GM19238 (cell line): ENCODE data around the gene DNAJB5.
"Not testable (repeated sequence)": the region's sequence is repeated elsewhere in the genome, so short reads cannot be mapped to it uniquely, and the experiment has no call there.

ENCODE experiments used
- DNase-seq: peaks from one replicate; pipeline ENCODE4 v3.0.0; 2011; ENCODE audit warnings: low spot score; ENCODE audit not compliant: insufficient read length

Gene DNAJB5

GRCh38 chr9:34999576-34999975 is 10.0 kb downstream of the DNAJB5 start:
- DNase-seq = no peak

- DNase-seq = no peak
Measured at GRCh38 chr9:35000535-35001284, 11.2 kb downstream of the DNAJB5 start.

GRCh38 chr9:35001285-35001677 is 11.7 kb downstream of the DNAJB5 start:
- no peak for DNase-seq

GRCh38 chr9:35001803-35002502 is 12.4 kb downstream of the DNAJB5 start:
- no peak for DNase-seq

- no peak for DNase-seq
Measured at GRCh38 chr9:35002623-35003022, 13.1 kb downstream of the DNAJB5 start.

GRCh38 chr9:35004299-35004698 is 14.8 kb downstream of the DNAJB5 start:
- not testable (repeated sequence) for DNase-seq

- no peak for DNase-seq
Measured at GRCh38 chr9:35010351-35010958, 20.9 kb downstream of the DNAJB5 start.

GRCh38 chr9:35014517-35014916 is 25.0 kb downstream of the DNAJB5 start:
- DNase-seq = no peak

GRCh38 chr9:35023443-35023842 is 33.9 kb downstream of the DNAJB5 start:
- DNase-seq = not testable (repeated sequence)

GRCh38 chr9:35026671-35027070 is 37.1 kb downstream of the DNAJB5 start:
- no peak for DNase-seq

GRCh38 chr9:35027374-35027773 is 37.8 kb downstream of the DNAJB5 start:
- no peak for DNase-seq

- DNase-seq = no peak
Measured at GRCh38 chr9:35027860-35028259, 38.3 kb downstream of the DNAJB5 start.

- DNase-seq = no peak
Measured at GRCh38 chr9:35028341-35028740, 38.8 kb downstream of the DNAJB5 start.

GRCh38 chr9:35029241-35029640 is 39.7 kb downstream of the DNAJB5 start:
- no peak for DNase-seq

GRCh38 chr9:35029852-35030251 is 40.3 kb downstream of the DNAJB5 start:
- no peak for DNase-seq

- no peak for DNase-seq
Measured at GRCh38 chr9:35033101-35033500, 43.6 kb downstream of the DNAJB5 start.

- DNase-seq = peak; percentile 29
Measured at GRCh38 chr9:35035851-35036701, 46.5 kb downstream of the DNAJB5 start.

GRCh38 chr9:35042081-35042604 is 52.6 kb downstream of the DNAJB5 start:
- DNase-seq = no peak

GRCh38 chr9:35042891-35043545 is 53.5 kb downstream of the DNAJB5 start:
- no peak for DNase-seq

- no peak for DNase-seq
Measured at GRCh38 chr9:35044071-35044470, 54.5 kb downstream of the DNAJB5 start.
